Muscle of back (tissue), 11 donors: ENCODE data around the gene MTX1. TPM values are rescaled to one million over a fixed set of nuclear protein-coding genes. Genes with fewer than 3 reads are reported as not detected.
"Not testable (repeated sequence)": the region's sequence is repeated elsewhere in the genome, so short reads cannot be mapped to it uniquely, and the experiment has no call there.

Experiments used
- DNase-seq, 3 donors: peaks; one replicate each; pipeline versions ENCODE4 v3.0.0 to v3.0.0-alpha.2; 2013
- polyA plus RNA-seq, 10 donors: library from polyadenylated mRNA; unstranded; fragments of 120-200 nt; gene quantifications; one replicate each; pipeline ENCODE4 v1.2.1, GENCODE V29; 2013; ENCODE audit not compliant: insufficient read length in 10 of 10

Gene MTX1
- polyA plus RNA-seq, 10 donors, result 16.3 to 26.1 (median 21.6) TPM

DNA sequence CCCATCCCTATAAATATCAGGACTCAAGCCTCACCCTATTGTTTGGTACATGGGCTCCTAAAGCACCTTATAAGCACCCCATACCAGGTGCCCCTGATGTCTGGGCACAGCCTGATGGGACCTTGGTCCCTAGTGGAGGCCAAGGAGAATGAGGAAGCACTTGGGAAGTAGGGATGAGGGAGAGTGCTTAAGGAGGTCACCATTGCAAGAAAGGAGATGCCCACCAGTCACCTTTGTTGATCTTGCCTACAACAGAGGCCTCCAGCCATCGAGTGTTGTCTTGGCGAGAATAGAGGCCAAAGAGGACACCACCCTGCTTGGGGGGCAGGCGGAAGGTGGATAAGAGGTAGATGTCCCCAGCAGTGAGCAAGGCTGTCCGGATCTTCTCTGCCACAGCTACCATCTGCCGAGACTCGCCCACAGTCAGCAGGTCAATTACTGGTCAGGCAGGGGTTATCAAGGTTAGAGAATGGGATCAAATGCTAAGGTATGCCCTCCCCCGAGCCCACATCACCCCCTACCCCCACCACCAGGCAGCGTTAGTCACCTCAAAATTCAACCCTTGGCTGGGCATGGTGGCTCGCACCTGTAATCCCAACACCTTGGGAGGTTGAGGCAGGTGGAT, 2.4 kb upstream of the MTX1 start:
- no peak for DNase-seq

DNA sequence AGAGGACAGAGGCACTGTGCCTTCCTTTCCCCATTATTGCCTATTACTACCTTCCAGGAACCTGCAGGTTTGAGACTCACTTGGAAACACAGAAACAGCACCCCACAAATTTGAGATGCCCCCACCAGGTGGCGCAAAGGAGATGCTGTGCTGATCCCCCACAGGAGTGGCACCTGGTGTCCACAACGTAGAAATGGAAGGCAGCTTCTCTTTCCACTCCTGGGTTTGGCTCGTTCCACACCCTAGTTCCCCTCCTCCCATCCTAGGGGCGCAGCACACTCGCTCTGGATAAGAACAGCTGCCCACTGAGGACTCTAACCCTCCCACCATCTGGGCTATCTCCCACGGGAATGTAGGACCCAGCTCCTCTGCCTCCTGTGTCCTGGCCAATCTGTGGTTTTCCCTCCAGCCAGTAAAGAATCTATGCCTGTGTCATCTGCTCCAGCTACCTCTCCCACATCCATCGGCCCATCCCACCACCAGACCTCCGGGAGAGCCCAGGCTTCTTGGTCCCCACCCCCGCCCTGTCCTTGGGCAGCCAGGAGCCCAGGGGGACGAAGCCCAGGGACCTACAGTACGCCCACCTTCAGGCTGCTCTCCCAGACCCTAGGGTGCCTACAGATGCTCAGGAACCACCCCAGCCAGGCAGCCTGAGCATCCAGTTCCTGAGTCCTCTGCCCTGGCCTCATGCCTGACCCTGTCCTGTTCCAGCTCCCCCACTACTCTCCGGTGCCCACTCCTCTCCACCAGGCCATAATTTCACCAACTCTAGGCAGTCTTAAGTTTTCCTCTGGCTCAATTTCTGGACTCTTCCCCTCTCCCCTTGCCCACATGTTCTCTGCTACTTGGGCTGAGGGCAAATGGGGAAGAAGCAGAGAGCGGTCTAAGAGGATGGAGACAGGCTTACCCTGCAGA, 1.3 kb upstream of the MTX1 start:
- DNase-seq, result peak; percentile 74 to 92 (median 89)

DNA sequence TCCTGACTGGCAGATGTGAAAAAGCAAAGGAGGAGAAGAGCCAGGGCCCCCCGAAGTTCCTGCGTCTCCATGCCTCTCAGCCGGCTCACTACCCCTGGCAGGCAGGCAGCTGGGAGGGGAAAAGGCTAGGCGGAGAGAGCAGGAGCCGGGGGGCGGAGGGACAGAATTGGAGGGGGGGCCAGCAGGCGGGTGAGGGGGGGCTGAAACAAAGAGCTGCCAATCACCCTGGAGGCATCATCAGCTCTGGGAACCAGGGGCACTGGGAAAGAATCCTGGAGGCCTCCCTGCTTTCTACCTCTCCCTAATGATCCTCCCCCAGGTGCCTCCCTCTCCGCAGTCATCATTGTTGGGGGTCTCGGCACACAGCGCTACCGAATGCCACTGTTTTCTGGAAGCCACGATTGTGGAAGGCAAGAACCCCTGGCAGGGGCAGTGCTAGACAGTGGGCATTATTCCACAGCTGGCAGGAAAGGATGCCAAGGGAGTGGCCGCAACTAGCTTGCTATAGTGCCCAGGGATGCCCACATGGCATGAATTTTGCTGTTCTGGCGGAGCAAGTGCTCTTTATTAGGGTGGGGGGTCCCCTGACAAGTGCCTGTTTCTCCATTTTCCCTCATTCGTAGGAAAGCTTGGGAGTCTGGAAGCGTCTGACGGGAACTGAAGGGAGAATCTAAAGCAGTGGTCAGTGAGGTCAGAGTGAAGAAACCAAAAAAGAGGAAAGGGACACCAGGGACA, 522 bp upstream of the MTX1 start, which contains the start of gene THBS3:
TSS of gene THBS3 (minus strand) at position 92 of the 735 bp plus-strand sequence. CDS start at position 71, 21 bp downstream.
- peak; percentile 56 to 89 (median 81) for DNase-seq

DNA sequence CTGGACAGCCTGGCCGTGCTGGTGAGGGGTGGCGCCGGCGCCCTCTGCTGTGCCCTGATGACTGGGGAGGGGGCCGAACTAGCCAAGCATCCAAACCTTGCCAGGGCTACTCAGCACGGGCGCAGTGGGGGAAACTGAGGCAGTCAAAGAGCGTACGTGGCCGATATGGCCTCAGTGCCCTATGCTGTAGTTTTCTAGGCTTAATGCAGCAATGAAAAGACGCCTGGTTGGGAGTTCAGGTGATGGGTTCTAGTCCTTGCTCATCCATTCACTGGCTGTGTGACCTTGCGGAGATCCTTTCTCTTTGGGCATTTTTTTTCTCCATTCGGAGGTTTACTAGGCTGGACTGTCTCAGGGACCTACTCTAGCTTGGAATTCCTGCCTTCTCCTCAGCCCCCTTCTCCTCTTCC, 822 bp downstream of the MTX1 start:
- DNase-seq, result no peak

DNA sequence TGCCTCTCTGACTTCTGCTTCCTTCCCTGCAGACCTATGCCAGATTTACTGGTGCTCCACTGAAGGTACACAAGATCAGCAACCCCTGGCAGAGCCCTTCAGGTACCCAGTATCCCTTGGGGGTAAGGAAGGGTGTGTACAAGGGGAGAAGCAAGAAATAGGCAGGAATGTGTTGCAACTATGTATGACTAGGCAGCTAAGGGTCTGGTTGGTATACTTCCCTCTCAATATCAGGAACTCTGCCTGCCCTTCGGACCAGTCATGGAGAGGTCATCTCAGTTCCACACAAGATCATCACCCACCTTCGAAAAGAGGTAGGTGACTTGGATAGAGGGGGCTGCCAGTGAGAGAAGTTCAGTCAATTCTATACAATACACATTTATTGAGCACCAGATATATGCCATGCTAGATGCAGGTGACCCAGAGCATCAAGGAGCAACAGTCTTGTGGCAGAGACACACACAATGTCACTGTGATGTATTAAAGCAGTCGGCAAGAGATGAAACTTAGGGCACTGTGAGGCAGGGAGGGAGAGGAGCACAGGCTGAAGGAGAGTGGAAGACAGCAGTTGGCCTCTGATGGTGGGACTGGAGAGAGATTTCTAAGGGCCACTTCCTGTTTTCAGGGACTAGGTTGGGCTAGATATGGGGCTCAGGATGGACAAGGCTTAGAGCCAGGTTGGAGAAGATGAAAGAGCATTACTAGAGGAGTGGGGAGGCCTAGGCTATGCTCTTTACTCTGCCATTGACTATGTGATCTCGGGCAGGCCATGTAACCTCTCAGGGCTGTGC, 2.0 kb downstream of the MTX1 start:
- DNase-seq, result no peak

DNA sequence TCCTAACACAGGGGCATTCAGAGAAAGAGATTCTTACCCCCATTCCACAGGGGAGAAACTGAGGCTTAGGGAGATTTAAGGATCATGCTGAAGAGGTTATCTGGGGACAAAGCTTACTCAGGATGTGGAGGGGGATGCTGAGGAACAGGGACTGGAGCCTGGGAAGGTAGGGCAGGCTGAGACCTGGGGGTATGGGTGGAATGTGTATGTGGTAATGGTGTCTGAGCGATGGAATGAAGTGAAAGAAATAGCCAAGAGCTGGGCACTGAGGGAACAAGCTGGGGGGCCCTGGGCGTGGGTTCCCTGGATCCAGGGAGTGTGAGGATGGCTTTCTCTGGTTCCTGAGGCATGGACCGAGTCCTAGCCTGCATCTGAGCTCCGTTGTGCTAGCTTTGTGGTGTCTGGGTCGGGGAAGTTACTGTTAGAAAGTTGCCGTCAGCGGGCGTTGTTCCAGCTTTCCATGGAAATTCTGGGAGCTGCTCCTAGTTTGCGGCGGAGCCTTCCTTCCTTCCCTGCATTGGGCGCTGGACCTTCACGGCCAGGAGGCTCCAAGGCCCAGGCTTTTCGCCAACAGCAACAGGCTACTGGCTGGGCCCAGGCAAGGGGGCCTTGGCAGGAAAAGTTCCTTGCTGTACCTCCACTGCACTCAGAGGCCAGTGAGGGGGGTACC, 3.0 kb downstream of the MTX1 start:
- peak in 2 of 3 donors; percentile 75 to 77 for DNase-seq

DNA sequence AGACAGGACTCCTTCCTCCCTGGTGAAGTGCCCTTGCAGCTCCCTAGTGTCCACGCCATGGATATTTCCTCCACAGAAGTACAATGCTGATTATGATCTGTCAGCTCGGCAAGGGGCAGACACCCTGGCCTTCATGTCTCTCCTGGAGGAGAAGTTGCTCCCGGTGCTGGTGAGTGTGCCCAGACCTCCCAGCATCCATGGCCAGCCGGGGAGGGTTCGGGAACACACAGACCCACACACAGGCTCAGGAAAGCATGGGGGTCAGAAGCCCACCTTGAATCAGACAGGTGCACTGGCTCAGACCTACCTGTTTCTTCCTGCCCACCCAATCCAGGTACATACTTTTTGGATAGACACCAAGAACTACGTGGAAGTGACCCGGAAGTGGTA, 3.6 kb downstream of the MTX1 start:
- DNase-seq, result not testable (repeated sequence)

DNA sequence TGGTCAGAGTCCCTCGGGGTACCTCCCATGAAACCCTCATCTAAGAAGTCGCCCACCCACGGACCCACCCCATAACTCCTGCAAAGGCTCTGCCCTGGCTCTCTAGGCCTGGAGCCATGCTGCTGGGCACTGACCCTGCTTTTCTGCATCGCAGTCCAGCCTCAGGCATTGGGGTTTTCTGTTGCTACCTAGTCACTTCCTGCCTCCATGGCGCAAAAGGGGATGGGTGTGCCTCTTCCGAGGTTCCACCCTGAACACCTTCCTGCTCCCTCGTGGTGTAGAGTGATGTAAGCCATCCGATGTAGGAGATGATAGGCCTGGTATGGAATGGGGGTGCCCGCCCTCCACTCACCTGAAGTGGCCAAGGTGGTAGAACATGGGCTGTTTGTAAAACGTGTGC, 6.2 kb downstream of the MTX1 start:
- not testable (repeated sequence) for DNase-seq

DNA sequence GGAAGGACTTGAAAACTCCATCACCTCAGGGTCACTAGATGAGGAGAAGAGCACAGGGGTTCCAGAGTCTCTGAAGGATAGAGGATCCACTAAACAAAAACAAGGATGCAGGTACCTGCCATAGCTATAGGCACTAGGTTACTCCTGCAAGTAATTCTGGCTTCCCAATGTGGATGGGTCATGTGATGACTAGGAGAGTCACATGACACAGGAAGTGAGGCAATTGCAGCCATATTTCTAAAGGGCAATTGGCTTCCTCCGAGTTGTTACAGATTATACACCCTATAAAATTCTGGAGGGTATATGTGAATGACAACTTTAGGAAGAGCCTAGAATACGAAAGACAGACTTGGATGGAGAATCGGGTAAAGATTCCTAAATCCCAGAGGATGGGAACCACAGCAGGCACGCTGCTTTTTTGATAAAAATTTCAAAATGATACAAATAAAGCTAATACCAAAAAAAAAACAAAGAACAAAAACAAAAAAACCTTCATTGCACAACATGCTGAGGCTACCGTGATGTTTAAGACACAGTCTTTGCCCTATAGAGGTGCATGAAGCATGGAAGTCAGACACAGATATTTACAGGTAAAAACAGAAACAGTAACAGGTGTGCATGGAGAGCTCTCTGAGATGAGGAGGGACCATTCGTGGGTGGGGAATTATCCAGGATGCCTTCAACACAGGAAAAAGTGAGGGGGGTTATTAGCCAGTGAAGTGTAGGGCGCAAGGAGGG, 10.5 kb downstream of the MTX1 start:
- DNase-seq, result peak in 1 of 3 donors; percentile 71

DNA sequence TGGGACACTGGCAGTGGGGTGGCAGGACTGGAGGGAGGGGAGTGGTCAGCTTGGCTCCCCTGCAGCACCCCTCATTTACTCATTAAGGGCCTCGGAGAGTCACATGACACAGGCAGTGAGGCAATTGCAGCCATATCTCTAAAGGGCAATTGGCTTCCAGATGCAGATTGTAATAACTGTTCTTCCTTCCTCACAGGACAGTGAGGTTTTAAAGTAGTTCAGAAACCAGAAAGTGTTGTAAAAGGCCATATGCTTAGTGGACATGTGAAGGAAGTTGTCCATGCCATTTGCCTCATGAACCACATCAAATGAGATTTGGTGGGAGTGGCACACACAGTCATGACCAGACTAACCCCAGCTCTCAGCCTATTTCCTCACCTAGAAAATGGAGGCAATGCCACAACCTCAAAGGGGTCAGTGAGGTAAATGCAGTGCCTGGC, 11.1 kb downstream of the MTX1 start:
- DNase-seq, result no peak

DNA sequence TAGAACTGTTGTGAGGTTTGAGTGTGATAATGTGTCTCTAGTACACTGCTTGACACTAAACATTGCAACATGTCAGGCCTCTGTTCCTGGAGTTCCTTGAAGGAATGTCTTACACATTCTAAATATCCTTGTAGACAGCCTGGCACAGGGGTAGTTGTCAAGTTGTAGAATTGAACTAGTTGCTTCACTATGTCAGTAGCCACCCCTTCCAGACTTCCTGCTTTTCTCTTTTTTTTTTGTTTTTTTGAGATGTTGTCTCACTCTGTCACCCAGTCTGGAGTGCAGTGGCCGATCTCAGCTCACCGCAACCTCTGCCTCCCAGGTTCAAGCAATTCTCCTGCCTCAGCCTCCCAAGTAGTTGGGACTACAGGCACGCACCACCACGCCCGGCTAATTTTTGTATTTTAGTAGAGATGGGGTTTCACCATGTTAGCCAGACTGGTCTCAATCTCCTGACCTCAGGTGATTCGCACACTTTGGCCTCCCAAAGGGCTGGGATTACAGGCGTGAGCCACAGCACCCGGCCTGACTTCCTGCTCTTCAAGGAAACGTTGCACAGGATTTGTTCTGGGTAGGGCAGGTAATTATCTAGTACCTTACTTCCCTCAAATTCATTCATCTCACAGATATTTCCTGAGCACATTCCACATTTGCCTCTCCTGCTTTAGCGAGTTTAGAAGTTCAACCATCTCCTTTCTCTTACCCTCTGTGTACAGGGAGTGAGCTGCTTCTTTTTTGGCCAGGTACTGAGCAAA, 11.9 kb downstream of the MTX1 start:
- DNase-seq, result not testable (repeated sequence)

DNA sequence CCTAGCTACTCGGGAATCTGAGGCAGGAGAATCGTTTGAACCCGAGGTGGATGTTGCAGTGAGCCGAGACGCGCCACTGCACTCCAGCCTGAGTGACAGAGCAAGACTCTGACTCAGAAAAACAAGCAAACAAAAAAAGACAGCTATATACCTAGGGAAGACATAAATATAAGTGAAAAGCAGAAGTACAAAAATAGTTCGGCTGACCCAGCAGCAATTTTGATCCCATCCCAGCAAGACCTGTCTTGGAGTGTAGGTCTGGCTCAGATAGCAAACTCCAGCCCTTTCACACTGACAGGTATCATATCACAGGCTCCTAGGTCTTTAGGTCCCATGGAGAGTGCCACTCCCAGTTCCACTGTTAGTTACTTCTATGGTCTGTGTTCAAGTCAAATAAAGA, 14.6 kb downstream of the MTX1 start:
- DNase-seq, result no peak

DNA sequence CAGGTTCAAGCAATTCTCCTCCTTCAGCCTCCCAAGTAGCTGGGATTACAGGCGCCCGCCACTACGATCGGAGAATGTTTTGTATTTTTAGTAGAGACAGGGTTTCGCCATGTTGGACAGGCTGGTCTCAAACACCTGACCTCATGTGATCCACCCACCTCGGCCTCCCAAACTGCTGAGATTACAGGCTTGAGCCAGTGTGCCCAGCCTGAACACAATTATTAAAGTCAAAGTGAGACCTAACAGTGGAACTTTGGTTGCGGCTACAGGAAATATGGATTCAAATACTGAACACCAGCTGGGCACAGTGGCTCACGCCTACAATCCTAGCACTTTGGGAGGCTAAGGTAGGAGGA, 16.9 kb downstream of the MTX1 start:
- DNase-seq, result not testable (repeated sequence)

DNA sequence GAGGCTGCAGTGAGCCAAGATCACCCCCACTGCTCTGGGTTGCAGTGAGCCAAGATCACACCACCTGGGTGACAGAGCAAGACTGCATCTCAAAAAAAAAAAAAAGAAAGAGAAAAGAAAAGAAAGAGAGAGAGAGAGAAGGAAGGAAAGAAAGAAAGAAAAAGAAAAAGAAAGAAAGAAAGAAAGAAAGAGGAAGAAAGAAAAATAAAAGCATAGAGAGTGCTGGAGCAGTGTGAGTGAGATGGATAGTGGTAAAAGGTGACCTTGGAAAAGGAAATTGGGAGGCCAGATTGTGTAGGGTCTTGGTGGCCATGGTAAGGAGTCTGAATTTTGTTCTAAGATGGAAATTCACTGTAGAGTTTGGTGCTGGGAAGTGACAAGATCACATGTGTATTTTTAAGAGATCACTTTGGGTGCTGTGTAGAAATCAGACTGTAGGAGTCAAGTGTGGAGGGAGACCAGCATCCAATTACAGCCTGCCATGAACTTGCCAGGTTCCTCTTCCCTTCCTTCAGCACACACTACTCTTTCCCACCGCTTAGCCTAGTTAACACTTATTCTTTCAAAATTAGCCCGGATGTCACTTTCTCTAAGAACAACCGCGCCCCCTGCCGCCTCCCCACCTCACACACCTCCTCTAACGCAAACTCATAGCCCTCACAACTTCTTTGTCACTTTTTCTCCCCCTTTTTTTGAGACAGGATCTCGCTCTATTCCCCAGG, 17.9 kb downstream of the MTX1 start:
- DNase-seq, result peak; percentile 76 to 90 (median 81)

DNA sequence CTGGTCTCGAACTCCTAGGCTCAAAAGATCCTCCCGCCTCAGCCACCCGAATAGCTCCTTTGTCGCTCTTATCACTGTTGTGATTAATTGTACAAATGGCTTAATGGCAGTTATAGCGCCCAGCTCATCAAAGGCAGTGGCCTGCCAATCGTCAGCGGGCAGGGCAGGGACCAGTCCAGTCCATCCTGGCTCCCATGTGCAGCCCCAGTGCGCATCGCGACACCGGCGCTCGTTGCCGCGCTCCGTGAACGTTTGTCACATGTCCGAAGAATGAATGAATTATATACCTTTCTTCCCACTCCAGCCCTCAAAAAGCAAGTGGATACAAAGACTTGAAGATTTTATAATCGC, 18.4 kb downstream of the MTX1 start:
- no peak for DNase-seq

DNA sequence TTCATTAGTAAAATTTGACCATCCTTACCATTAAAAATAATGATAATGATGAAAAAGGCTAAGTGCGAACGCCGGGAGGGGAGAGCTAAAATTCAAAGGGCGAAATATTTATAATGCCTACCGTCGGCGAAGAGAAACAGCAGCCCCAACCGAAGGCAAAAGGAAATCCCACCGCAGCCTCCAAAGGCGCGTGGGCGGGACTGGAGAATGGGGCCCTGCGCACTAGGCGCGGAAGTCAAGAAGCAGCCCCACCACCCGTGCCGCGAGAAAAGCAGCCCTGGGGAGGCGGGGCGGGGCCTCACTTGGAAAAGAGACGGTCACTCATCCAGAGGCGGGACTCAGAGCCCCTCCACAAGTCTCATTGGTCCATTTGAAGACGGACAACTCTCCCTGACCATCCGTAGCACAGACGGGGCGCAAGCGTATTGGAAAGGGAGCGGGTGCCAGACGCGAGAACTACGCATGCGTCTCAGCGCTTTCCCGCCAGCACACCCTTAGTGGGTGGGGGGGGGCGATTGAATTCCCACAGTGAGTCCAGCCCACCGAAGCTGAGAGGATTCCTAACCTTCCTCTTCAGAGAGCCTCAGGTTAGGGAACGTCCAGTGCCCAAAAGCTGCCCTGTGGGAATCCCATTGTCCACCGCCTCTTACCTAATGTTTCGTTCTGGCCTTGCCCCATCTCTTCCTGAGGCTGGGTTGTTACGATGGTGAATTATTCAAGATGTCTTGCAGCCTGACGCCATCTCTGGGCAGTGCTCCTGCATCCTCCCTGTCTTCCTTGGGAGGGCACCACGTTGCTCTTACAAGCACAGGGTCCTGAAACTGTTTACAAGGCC, 19.0 kb downstream of the MTX1 start:
- peak; percentile 99 to 100 (median 100) for DNase-seq

DNA sequence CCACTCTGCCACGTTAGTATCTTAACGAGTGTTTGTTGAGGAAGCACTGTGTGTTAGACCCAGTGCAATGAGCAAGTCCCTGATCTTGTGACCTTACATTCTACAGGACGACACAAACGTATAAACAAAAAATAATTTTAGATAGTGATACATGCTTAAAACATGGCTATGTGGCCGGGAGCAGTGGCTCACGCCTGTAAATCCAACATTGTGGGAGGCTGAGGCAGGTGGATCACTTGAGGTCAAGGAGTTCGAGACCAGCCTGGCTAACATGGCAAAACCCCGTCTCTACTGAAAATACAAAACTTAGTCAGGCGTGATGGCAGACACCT, 19.6 kb downstream of the MTX1 start:
- DNase-seq, result no peak

DNA sequence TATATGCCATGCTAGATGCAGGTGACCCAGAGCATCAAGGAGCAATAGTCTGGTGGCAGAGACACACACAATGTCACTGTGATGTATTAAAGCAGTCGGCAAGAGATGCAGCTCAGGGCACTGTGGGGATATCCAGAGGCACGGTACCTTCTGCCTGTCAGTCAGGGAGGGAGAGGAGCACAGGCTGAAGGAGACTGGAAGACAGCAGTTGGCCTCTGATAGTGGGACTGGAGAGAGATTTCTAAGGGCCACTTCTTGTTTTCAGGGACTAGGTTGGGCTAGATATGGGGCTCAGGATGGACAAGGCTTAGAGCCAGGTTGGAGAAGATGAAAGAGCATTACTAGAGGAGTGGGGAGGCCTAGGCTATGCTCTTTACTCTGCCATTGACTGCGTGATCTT, 22.8 kb downstream of the MTX1 start:
- not testable (repeated sequence) for DNase-seq
